IMR-90 (cell line): ENCODE results near the gene IRF2BP1. TPM values are rescaled to one million over a fixed set of nuclear protein-coding genes. Genes with fewer than 3 reads are reported as not detected.
A peak's percentile ranks its signal among the peaks of the same experiment; 100 is the strongest.

ENCODE experiments used
- ATAC-seq: fragments of 200-7000 bp; cut with Tn5 transposase; 2 replicates; pipeline ENCODE4 v1.9.1; 2020; ENCODE audit warnings: low read depth, mild to moderate bottlenecking, moderate library complexity
- BruUV-seq: library from RNA; stranded (reverse); fragments of 400-500 nt; replicated peaks from 2 replicates; lab custom pipeline; 2021; lab: Mats Ljungman, UMichigan
- CTCF ChIA-PET: fragments of 300-600 bp; formaldehyde crosslinking; extraction: SDS; loops from one replicate; lab custom pipeline; 2021; ENCODE audit warnings: antibody characterized with exemption; lab: Yijun Ruan, JAX
- POLR2A ChIA-PET: fragments of 300-600 bp; sonication (Branson Sonifier 250); formaldehyde crosslinking; loops from one replicate; lab custom pipeline; 2022; ENCODE audit warnings: antibody characterized with exemption; ENCODE audit not compliant: unreplicated experiment; lab: Charles Lee
- DNase-seq: peaks from one replicate; pipeline ENCODE4 v3.0.0; 2013
- H2AFZ ChIP-seq: replicated peaks from 2 replicates; pipeline ENCODE3; 2013; ENCODE audit warnings: low read length, mild to moderate bottlenecking; ENCODE audit not compliant: poor library complexity
- H2AK5ac ChIP-seq: 2 replicates; pipeline ENCODE4 v1.6.1; 2013; ENCODE audit warnings: low read depth, low read length, inconsistent platforms
- H2AK9ac ChIP-seq: replicated peaks from 2 replicates; pipeline ENCODE3; 2013; ENCODE audit warnings: mild to moderate bottlenecking, low read depth, low read length, moderate library complexity; ENCODE audit not compliant: poor library complexity
- H2BK120ac ChIP-seq: 2 replicates; pipeline ENCODE4 v1.6.1; 2013; ENCODE audit warnings: low read depth, low read length, inconsistent platforms
- H2BK15ac ChIP-seq: 3 replicates; pipeline ENCODE4 v1.6.1; 2013; ENCODE audit warnings: low read depth, low read length, inconsistent platforms
- H2BK20ac ChIP-seq: 2 replicates; pipeline ENCODE4 v1.6.1; 2013; ENCODE audit warnings: low read depth, mild to moderate bottlenecking, inconsistent platforms, low read length, moderate library complexity
- H2BK5ac ChIP-seq: 2 replicates; pipeline ENCODE4 v1.6.1; 2013; ENCODE audit warnings: mild to moderate bottlenecking, low read depth, low read length, inconsistent platforms; ENCODE audit not compliant: poor library complexity, severe bottlenecking
- H3K14ac ChIP-seq: replicated peaks from 2 replicates; pipeline ENCODE4 v1.6.1; 2013; ENCODE audit warnings: low read depth, low read length, inconsistent platforms
- H3K18ac ChIP-seq: 2 replicates; pipeline ENCODE4 v1.6.1; 2013; ENCODE audit warnings: low read depth, low read length, control low read depth
- H3K23ac ChIP-seq: 2 replicates; pipeline ENCODE4 v1.6.1; 2013; ENCODE audit warnings: low read depth, low read length, inconsistent platforms
- H3K27ac ChIP-seq: 2 replicates; pipeline ENCODE4 v1.5.1; 2013; ENCODE audit warnings: mild to moderate bottlenecking, control low read depth, low read length; ENCODE audit not compliant: insufficient read depth
- H3K27me3 ChIP-seq: 2 replicates; pipeline ENCODE4 v1.6.1; 2013; ENCODE audit warnings: low read length; ENCODE audit not compliant: control insufficient read depth, insufficient read depth
- H3K36me3 ChIP-seq: 2 replicates; pipeline ENCODE4 v1.6.1; 2013; ENCODE audit warnings: low read length, mixed read lengths; ENCODE audit not compliant: control insufficient read depth, insufficient read depth
- H3K4ac ChIP-seq: 2 replicates; pipeline ENCODE4 v1.6.1; 2013; ENCODE audit warnings: low read depth, low read length, inconsistent platforms
- H3K4me1 ChIP-seq: 2 replicates; pipeline ENCODE4 v1.6.1; 2013; ENCODE audit warnings: low read length, mixed read lengths; ENCODE audit not compliant: control insufficient read depth, insufficient read depth
- H3K4me2 ChIP-seq: 2 replicates; pipeline ENCODE4 v1.6.1; 2013; ENCODE audit warnings: low read depth, mild to moderate bottlenecking, control low read depth, low read length, moderate library complexity
- H3K4me3 ChIP-seq: 2 replicates; pipeline ENCODE4 v1.5.1; 2013; ENCODE audit warnings: low read depth, mild to moderate bottlenecking, control low read depth, low read length, moderate library complexity; ENCODE audit not compliant: insufficient read depth
- H3K56ac ChIP-seq: 2 replicates; pipeline ENCODE4 v1.6.1; 2013; ENCODE audit warnings: low read length, inconsistent platforms; ENCODE audit not compliant: insufficient read depth; ENCODE audit errors: extremely low read depth
- H3K79me1 ChIP-seq, 2 experiments: 2 replicates each; pipeline ENCODE4 v1.6.1; 2013; ENCODE audit warnings: low read length in 2 of 2, inconsistent platforms in 1 of 2, low read depth in 1 of 2
- H3K9ac ChIP-seq: 2 replicates; pipeline ENCODE4 v1.6.1; 2013; ENCODE audit warnings: low read depth, low read length, control low read depth
- H3K9me1 ChIP-seq: 2 replicates; pipeline ENCODE4 v1.6.1; 2013; ENCODE audit warnings: low read length, inconsistent platforms; ENCODE audit not compliant: insufficient read depth
- H3K9me3 ChIP-seq: 2 replicates; pipeline ENCODE4 v1.6.1; 2013; ENCODE audit warnings: low read length; ENCODE audit not compliant: control insufficient read depth, insufficient read depth
- H4K20me1 ChIP-seq: 2 replicates; pipeline ENCODE4 v1.6.1; 2013; ENCODE audit warnings: low read length, inconsistent platforms; ENCODE audit not compliant: insufficient read depth
- H4K5ac ChIP-seq: 2 replicates; pipeline ENCODE4 v1.6.1; 2013; ENCODE audit warnings: mild to moderate bottlenecking, low read depth, low read length, control low read depth
- H4K8ac ChIP-seq, 2 experiments: 2 replicates each; pipeline ENCODE4 v1.6.1; 2013; ENCODE audit warnings: low read depth in 2 of 2, low read length in 2 of 2, control low read depth in 1 of 2, inconsistent platforms in 1 of 2
- H4K91ac ChIP-seq: 2 replicates; pipeline ENCODE4 v1.6.1; 2013; ENCODE audit warnings: low read depth, low read length, inconsistent platforms; ENCODE audit not compliant: insufficient read depth
- BHLHE40 ChIP-seq: fragments of 150-350 bp; IDR thresholded peaks from 2 replicates; pipeline ENCODE4 v1.6.1; 2016; ENCODE audit warnings: mild to moderate bottlenecking, low read depth, low read length
- CEBPB ChIP-seq: IDR thresholded peaks from 2 replicates; pipeline ENCODE4 v1.6.1; 2012; ENCODE audit warnings: low read depth, low read length, improper control_type of control experiment
- CHD1 ChIP-seq: IDR thresholded peaks from 2 replicates; pipeline ENCODE4 v1.6.1; 2012; ENCODE audit warnings: low read depth, low read length, improper control_type of control experiment
- FOS ChIP-seq: fragments of 150-350 bp; IDR thresholded peaks from 2 replicates; pipeline ENCODE4 v1.6.1; 2016; ENCODE audit warnings: low read depth, low read length
- MAFK ChIP-seq: IDR thresholded peaks from 2 replicates; pipeline ENCODE4 v1.6.1; 2012; ENCODE audit warnings: low read depth, low read length, improper control_type of control experiment
- MAZ ChIP-seq: IDR thresholded peaks from 2 replicates; pipeline ENCODE4 v1.6.1; 2012; ENCODE audit warnings: low read depth, mild to moderate bottlenecking, low read length, improper control_type of control experiment, moderate library complexity, borderline replicate concordance
- MXI1 ChIP-seq: IDR thresholded peaks from 2 replicates; pipeline ENCODE4 v1.6.1; 2012; ENCODE audit warnings: low read depth, mild to moderate bottlenecking, low read length, moderate library complexity, borderline replicate concordance
- NFE2L2 ChIP-seq: fragments of 150-350 bp; IDR thresholded peaks from 2 replicates; pipeline ENCODE4 v1.6.1; 2016; ENCODE audit warnings: low read depth, mild to moderate bottlenecking, low read length
- RAD21 ChIP-seq: IDR thresholded peaks from 2 replicates; pipeline ENCODE4 v1.6.1; 2012; ENCODE audit warnings: low read length, improper control_type of control experiment
- RFX5 ChIP-seq: IDR thresholded peaks from 2 replicates; pipeline ENCODE4 v1.8.0; 2012; ENCODE audit warnings: low read depth, mild to moderate bottlenecking, low read length, moderate library complexity
- USF2 ChIP-seq: fragments of 150-350 bp; IDR thresholded peaks from 2 replicates; pipeline ENCODE4 v1.6.1; 2017; ENCODE audit warnings: mild to moderate bottlenecking, antibody characterized with exemption, low read length, low read depth
- WGBS, 2 experiments: methylation state at CpG; one replicate each; pipeline versions ENCODE4 v1.1.5 to v1.1.7; 2013; ENCODE audit warnings: missing lambda C conversion rate in 2 of 2; ENCODE audit not compliant: insufficient read length in 1 of 2; ENCODE audit errors: extremely low coverage in 2 of 2; 5-methylcytosine and 5-hydroxymethylcytosine counted together
- dilution Hi-C: fragments of 300-500 bp; cut with HindIII; formaldehyde crosslinking; loops from one replicate; pipeline ENCODE4 v1.14.3; 2018; ENCODE audit warnings: low sequenced_read_pairs; ENCODE audit not compliant: unreplicated experiment
- in situ Hi-C: fragments of 300-500 bp; cut with MboI; formaldehyde crosslinking; loops from 3 replicates; pipeline ENCODE4 v1.14.3; 2019; ENCODE audit warnings: low sequenced_read_pairs, inconsistent platforms, mixed read lengths
- intact Hi-C: fragments of 100-400 bp; cut with micrococcal nuclease; formaldehyde crosslinking; loops from 2 replicates; pipeline ENCODE4 v1.10.0; 2022
- polyA plus RNA-seq, 3 experiments: library from polyadenylated mRNA; depleted of rRNA; stranded (reverse); fragments of >200 nt; gene quantifications; 2 replicates each; pipeline ENCODE4 v1.2.3, GENCODE V29; 2012; ENCODE audit warnings: low replicate concordance in 1 of 3
- total RNA-seq: library from RNA; depleted of rRNA; stranded (reverse); fragments of >200 nt; gene quantifications from 2 replicates; pipeline ENCODE4 v1.2.3, GENCODE V29; 2012

The IRF2BP1 gene
- total and polyA plus RNA-seq, 2 of the 4 experiments (the other 2 are of a cell fraction), result 4.5 to 8.5 TPM

- Histone ChIP-seq H4K91ac (no peak overlapping the region), H4K8ac (peak overlapping the region; percentile 31 to 33; a peak in 2 of 4 replicates), H4K20me1 (no peaks in the 10 kb centered on the region), H2AK9ac (no peak overlapping the region), H3K56ac (0 out of 2 replicates have a peak overlapping the region, but pooled peaks have one; percentile 45), H3K18ac (no peak overlapping the region), H3K79me1 (no peaks in the 10 kb centered on the region), H2BK120ac (no peak overlapping the region), H3K4ac (peak overlapping the region; percentile 52; the same call in 1 of the 2 replicates), H3K9ac (no peak overlapping the region), H3K9me1 (no peaks in the 10 kb centered on the region), H3K36me3 (no peaks in the 10 kb centered on the region), H3K4me1 (no peaks in the 10 kb centered on the region), H3K27me3 (peaks cover 12% of the 10 kb centered on the region), H3K9me3 (no peaks in the 10 kb centered on the region), H3K27ac (no peak overlapping the region; the same call in 1 of the 2 replicates), H4K5ac (no peak overlapping the region), H2AFZ (peak overlapping the region; percentile 59), H3K23ac (no peak overlapping the region), H3K14ac (0 out of 2 replicates have a peak overlapping the region, but pooled peaks have one; percentile 1), H2BK15ac (no peak overlapping the region), H2BK20ac (no peak overlapping the region), H3K4me2 (peak overlapping the region; percentile 31), H2AK5ac (0 out of 2 replicates have a peak overlapping the region, but pooled peaks have one; percentile 7), H3K4me3 (no peak overlapping the region), H2BK5ac (no peak overlapping the region)
- ATAC-seq (peak; percentile 99), DNase-seq (peak; percentile 84)
- 7% methylated on average over 19 of the region's 33 CpGs; no CpG with 5 or more reads in 1 of the 2 experiments for WGBS, 2 experiments
- dilution Hi-C loops (no loop called here), intact Hi-C loops (loop anchor here (10.0 kb wide), 1 partner anchor 67 kb away; the partner anchor contains the start of gene CCDC61), in situ Hi-C loops (no loop called here)
- BruUV-seq, result no TSS peak
- CTCF ChIA-PET, result no interaction called here
- TF ChIP-seq USF2, result peak; percentile 95
- TF ChIP-seq RFX5, result no peak
- peak; percentile 47; the same call in 1 of the 2 replicates for TF ChIP-seq FOS
- TF ChIP-seq MXI1, result peak; percentile 69; the same call in 1 of the 2 replicates
- no peak for TF ChIP-seq RAD21
- no peak for TF ChIP-seq CEBPB
- TF ChIP-seq CHD1, result no peak
- no peak for TF ChIP-seq MAZ
- no peak for TF ChIP-seq NFE2L2
- no peak for TF ChIP-seq MAFK
- TF ChIP-seq BHLHE40, result no peak
- POLR2A ChIA-PET, result no interaction called here
Observed at GRCh38 chr19:45927565-45928261, 41.8 kb upstream of the IRF2BP1 start.
